Endothelial cell of umbilical vein (primary cell): ENCODE data around the gene YPEL5. TPM values are rescaled to one million over a fixed set of nuclear protein-coding genes. Genes with fewer than 3 reads are reported as not detected.

ENCODE experiments used
- BruUV-seq: library from RNA; stranded (reverse); fragments of 400-500 nt; replicated peaks from 2 replicates; lab custom pipeline; 2021; lab: Mats Ljungman, UMichigan
- CTCF ChIA-PET: fragments of 300-600, 350-600 bp; sonication (Branson Sonifier 250); formaldehyde crosslinking; loops from one replicate; lab custom pipeline; 2021; ENCODE audit warnings: antibody characterized with exemption, inconsistent platforms; lab: Charles Lee
- POLR2A ChIA-PET: fragments of 300-600, 350-600 bp; sonication (Branson Sonifier 250); formaldehyde crosslinking; loops from one replicate; lab custom pipeline; 2021; ENCODE audit warnings: antibody characterized with exemption, inconsistent platforms; lab: Charles Lee
- DNase-seq: peaks from one replicate; pipeline ENCODE4 v3.0.0-alpha.2; 2011; ENCODE audit warnings: low read depth, low spot score
- FAIRE-seq: peaks from 2 replicates; lab custom pipeline; 2011; peaks lifted over from hg19 to GRCh38; lab: Jason Lieb, UNC
- H2AFZ ChIP-seq: 2 replicates; pipeline ENCODE4 v1.6.0; 2012; ENCODE audit warnings: low read depth, low read length, control low read depth, inconsistent platforms
- H3K27ac ChIP-seq: 2 replicates; pipeline ENCODE4 v1.5.1; 2011; ENCODE audit warnings: low read depth, mild to moderate bottlenecking, control low read depth, low read length, moderate library complexity; ENCODE audit not compliant: insufficient read depth
- H3K27me3 ChIP-seq, 2 experiments: 2 replicates each; pipeline versions ENCODE4 v1.6.0 to v1.6.1; 2011; ENCODE audit warnings: low read length in 2 of 2, mixed read lengths in 1 of 2; ENCODE audit not compliant: control insufficient read depth in 2 of 2, insufficient read depth in 2 of 2
- H3K36me3 ChIP-seq, 2 experiments: 2 replicates in 1 of 2; 3 replicates in 1 of 2; pipeline ENCODE4 v1.5.1; 2011; ENCODE audit warnings: low read length in 2 of 2, mild to moderate bottlenecking in 1 of 2, moderate library complexity in 1 of 2; ENCODE audit not compliant: control insufficient read depth in 2 of 2, insufficient read depth in 2 of 2; ENCODE audit errors: extremely low read depth in 1 of 2
- H3K4me1 ChIP-seq: 3 replicates; pipeline ENCODE4 v1.5.1; 2011; ENCODE audit warnings: mild to moderate bottlenecking, low read length; ENCODE audit not compliant: control insufficient read depth, insufficient read depth; ENCODE audit errors: extremely low read depth
- H3K4me2 ChIP-seq: 2 replicates; pipeline ENCODE4 v1.6.1; 2011; ENCODE audit warnings: low read length, control low read depth, mixed read lengths; ENCODE audit not compliant: insufficient read depth
- H3K4me3 ChIP-seq, 3 experiments: fragments of 200-600 bp in 1 of 3; sonication (generic), shearing (Covaris generic) in 1 of 3; replicated peaks in 1 of 3; 2 replicates each; pipeline ENCODE4 v1.5.1; 2011 to 2016; ENCODE audit warnings: control low read depth in 3 of 3, low read length in 3 of 3, mild to moderate bottlenecking in 2 of 3, inconsistent platforms in 1 of 3, low read depth in 1 of 3, moderate library complexity in 1 of 3; ENCODE audit not compliant: insufficient read depth in 1 of 3
- H3K79me2 ChIP-seq: 2 replicates; pipeline ENCODE4 v1.6.0; 2012; ENCODE audit warnings: low read length, inconsistent platforms; ENCODE audit not compliant: control insufficient read depth, insufficient read depth
- H3K9ac ChIP-seq: replicated peaks from 2 replicates; pipeline ENCODE3; 2011; ENCODE audit warnings: low read length, control low read depth; ENCODE audit not compliant: insufficient read depth; ENCODE audit errors: extremely low read depth
- H3K9me1 ChIP-seq: replicated peaks from 3 replicates; pipeline ENCODE4 v1.6.0; 2011; ENCODE audit warnings: mild to moderate bottlenecking, low read length; ENCODE audit not compliant: control insufficient read depth, insufficient read depth; ENCODE audit errors: extremely low read depth
- H3K9me3 ChIP-seq: replicated peaks from 2 replicates; pipeline ENCODE4 v1.5.1; 2012; ENCODE audit warnings: low read length, inconsistent platforms; ENCODE audit not compliant: control insufficient read depth, insufficient read depth
- H4K20me1 ChIP-seq: replicated peaks from 2 replicates; pipeline ENCODE3; 2011; ENCODE audit warnings: mild to moderate bottlenecking, low read length; ENCODE audit not compliant: control insufficient read depth, insufficient read depth; ENCODE audit errors: extremely low read depth
- EZH2 ChIP-seq: IDR thresholded peaks from 2 replicates; pipeline ENCODE4 v1.6.1; 2012; ENCODE audit warnings: borderline replicate concordance, low read depth, mild to moderate bottlenecking, moderate library complexity, low read length, inconsistent platforms; ENCODE audit not compliant: severe bottlenecking
- FOS ChIP-seq: IDR thresholded peaks from 2 replicates; pipeline ENCODE4 v1.6.1; 2011; ENCODE audit warnings: mild to moderate bottlenecking, low read length, moderate library complexity, borderline replicate concordance; ENCODE audit not compliant: insufficient read depth
- GATA2 ChIP-seq: IDR thresholded peaks from 2 replicates; pipeline ENCODE4 v1.7.0; 2011; ENCODE audit warnings: low read depth, mild to moderate bottlenecking, moderate library complexity, mixed read lengths, low read length; ENCODE audit not compliant: insufficient read length, insufficient read depth
- JUN ChIP-seq: IDR thresholded peaks from 2 replicates; pipeline ENCODE4 v1.6.1; 2011; ENCODE audit warnings: borderline replicate concordance, low read depth; ENCODE audit not compliant: insufficient read length, insufficient read depth
- MYC ChIP-seq: IDR thresholded peaks from one replicate; pipeline ENCODE4 v1.6.1; 2011; ENCODE audit warnings: mild to moderate bottlenecking, low read depth, low read length
- POLR2A ChIP-seq: IDR thresholded peaks from 2 replicates; pipeline ENCODE4 v1.6.1; 2012; ENCODE audit warnings: low read depth, mild to moderate bottlenecking, control low read depth, low read length
- POLR2AphosphoS5 ChIP-seq: IDR thresholded peaks from 2 replicates; pipeline ENCODE4 v1.6.1; 2012; ENCODE audit warnings: low read depth, mild to moderate bottlenecking, control low read depth, low read length, moderate library complexity; ENCODE audit not compliant: insufficient read depth
- dilution Hi-C: fragments of 300-500 bp; cut with MboI; formaldehyde crosslinking; loops from one replicate; pipeline ENCODE4 v1.15.0; 2019; ENCODE audit warnings: low sequenced_read_pairs; ENCODE audit not compliant: extremely low pct_ligation_motif_present
- intact Hi-C: fragments of 100-400 bp; cut with micrococcal nuclease; formaldehyde crosslinking; loops from one replicate; pipeline ENCODE4 v1.10.0; 2022
- polyA plus RNA-seq, 4 experiments: library from polyadenylated mRNA; depleted of rRNA in 3 of 4; stranded (reverse) in 3 of 4; unstranded in 1 of 4; fragments of >200 nt; gene quantifications; 2 replicates each; pipeline versions ENCODE4 v1.2.1 to v1.2.3, GENCODE V29; 2011 to 2012; ENCODE audit warnings: missing spikeins in 1 of 4
- total RNA-seq: library from RNA; stranded (reverse); gene quantifications from 2 replicates; pipeline ENCODE4 v1.2.3, GENCODE V29; 2021
- TF ChIP-seq, protein P1 (sequence below), 2 donors: IDR thresholded peaks; 1 replicate in 1 of 2; 2 replicates in 1 of 2; pipeline ENCODE4 v1.5.1; 2011; ENCODE audit warnings: low read length in 2 of 2, mild to moderate bottlenecking in 2 of 2, moderate library complexity in 2 of 2, control low read depth in 1 of 2, inconsistent platforms in 1 of 2, low read depth in 1 of 2; ENCODE audit not compliant: insufficient read depth in 1 of 2; ENCODE audit errors: extremely low read depth in 1 of 2
- TF ChIP-seq, protein P2 (sequence below): IDR thresholded peaks from 2 replicates; pipeline ENCODE4 v1.6.1; 2011; ENCODE audit not compliant: insufficient read depth, insufficient read length

Gene YPEL5
- total and polyA plus RNA-seq, 2 donors (not counting 3 experiments of a cell fraction or from before 2014, with no cell fraction given): 49.5 to 62.0 TPM

DNA sequence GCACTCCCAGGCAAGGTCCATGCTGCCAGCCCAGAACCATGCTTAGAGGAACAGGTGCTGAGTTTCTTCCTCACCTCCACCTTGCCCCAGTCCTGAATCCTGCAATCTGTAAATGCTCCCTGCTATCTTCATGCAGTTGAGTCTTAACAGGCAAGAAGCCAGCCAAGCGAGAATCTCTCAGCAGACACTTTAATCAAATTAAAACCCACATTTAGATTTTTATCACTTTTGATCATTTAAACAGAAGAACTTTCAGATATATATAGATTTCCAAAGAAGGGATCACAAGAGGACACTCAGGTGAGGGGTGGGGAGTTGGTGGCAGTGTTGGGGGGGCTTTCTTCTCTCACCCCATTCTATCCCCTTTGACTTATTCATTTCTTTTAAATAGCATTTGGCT is 58.6 kb downstream of the YPEL5 start:
- Histone ChIP-seq H3K4me1 (no peaks in the 10 kb centered on the region), H3K79me2 (no peaks in the 10 kb centered on the region), H3K9me3 (no peaks in the 10 kb centered on the region), H3K36me3 (no peaks in the 10 kb centered on the region), H3K27me3 (peaks cover 0 to 2% of the 10 kb centered on the region in 2 experiments), H3K9me1 (no peaks in the 10 kb centered on the region), H3K27ac (no peak overlapping the region), H2AFZ (no peak overlapping the region), H4K20me1 (no peaks in the 10 kb centered on the region), H3K4me3 (no peak overlapping the region), H3K9ac (no peak overlapping the region), H3K4me2 (no peak overlapping the region)
- POLR2A ChIA-PET: no interaction called here
- no TSS peak for BruUV-seq
- no peak for FAIRE-seq
- TF ChIP-seq EZH2: no peak
- TF ChIP-seq POLR2AphosphoS5: no peak
- no peak for TF ChIP-seq JUN
- no peak for TF ChIP-seq MYC
- TF ChIP-seq, protein P1, sequence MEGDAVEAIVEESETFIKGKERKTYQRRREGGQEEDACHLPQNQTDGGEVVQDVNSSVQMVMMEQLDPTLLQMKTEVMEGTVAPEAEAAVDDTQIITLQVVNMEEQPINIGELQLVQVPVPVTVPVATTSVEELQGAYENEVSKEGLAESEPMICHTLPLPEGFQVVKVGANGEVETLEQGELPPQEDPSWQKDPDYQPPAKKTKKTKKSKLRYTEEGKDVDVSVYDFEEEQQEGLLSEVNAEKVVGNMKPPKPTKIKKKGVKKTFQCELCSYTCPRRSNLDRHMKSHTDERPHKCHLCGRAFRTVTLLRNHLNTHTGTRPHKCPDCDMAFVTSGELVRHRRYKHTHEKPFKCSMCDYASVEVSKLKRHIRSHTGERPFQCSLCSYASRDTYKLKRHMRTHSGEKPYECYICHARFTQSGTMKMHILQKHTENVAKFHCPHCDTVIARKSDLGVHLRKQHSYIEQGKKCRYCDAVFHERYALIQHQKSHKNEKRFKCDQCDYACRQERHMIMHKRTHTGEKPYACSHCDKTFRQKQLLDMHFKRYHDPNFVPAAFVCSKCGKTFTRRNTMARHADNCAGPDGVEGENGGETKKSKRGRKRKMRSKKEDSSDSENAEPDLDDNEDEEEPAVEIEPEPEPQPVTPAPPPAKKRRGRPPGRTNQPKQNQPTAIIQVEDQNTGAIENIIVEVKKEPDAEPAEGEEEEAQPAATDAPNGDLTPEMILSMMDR (IDR thresholded peaks at IDR 0.05; ENCODE audit: extremely low read depth in 1 of 2, insufficient read depth in 1 of 2, low read depth in 1 of 2, low read length in 2 of 2): no peak
- no peak for TF ChIP-seq POLR2A
- no peak for TF ChIP-seq GATA2
- no peak for TF ChIP-seq FOS
- TF ChIP-seq, protein P2, sequence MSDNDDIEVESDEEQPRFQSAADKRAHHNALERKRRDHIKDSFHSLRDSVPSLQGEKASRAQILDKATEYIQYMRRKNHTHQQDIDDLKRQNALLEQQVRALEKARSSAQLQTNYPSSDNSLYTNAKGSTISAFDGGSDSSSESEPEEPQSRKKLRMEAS: no peak
- dilution Hi-C loops (no loop called here), intact Hi-C loops (loop anchor here (5.0 kb wide), 1 partner anchor 657 kb away; no protein-coding TSS in a partner anchor)
- CTCF ChIA-PET: interaction anchor here (1.0 to 9.8 kb wide), 4 partner anchors 41 to 1128 kb away, joined by 3 to 274 read pairs (median 55); no protein-coding TSS in a partner anchor
- DNase-seq: no peak
